K562 (cell line): ENCODE results near the gene ZDHHC14. TPM values are rescaled to one million over a fixed set of nuclear protein-coding genes. Genes with fewer than 3 reads are reported as not detected.

ENCODE experiments used
- ATAC-seq: fragments of 200-7000 bp; cut with Tn5 transposase; 3 replicates; pipeline ENCODE4 v1.9.1; 2020; ENCODE audit warnings: moderate library complexity
- BruUV-seq: library from RNA; stranded (reverse); fragments of 400-500 nt; replicated peaks from 2 replicates; lab custom pipeline; 2021; lab: Mats Ljungman, UMichigan
- CTCF ChIA-PET: fragments of 300-600 bp; formaldehyde crosslinking; extraction: SDS; loops from one replicate; lab custom pipeline; 2021; ENCODE audit warnings: low intra/inter-chr PET ratio; lab: Yijun Ruan, JAX
- POLR2A ChIA-PET: fragments of 300-600, 350-650 bp; sonication (Branson Sonifier 250); formaldehyde crosslinking; extraction: SDS; loops from one replicate; lab custom pipeline; 2021; ENCODE audit warnings: antibody characterized with exemption, inconsistent platforms; lab: Yijun Ruan, JAX
- DNase-seq, 4 experiments: peaks; one replicate each; pipeline versions ENCODE4 v3.0.0 to v3.0.0-alpha.2; 2011 to 2018; ENCODE audit warnings: low spot score in 3 of 4, mixed read lengths in 3 of 4; ENCODE audit errors: extremely low read depth in 1 of 4
- FAIRE-seq: peaks from 2 replicates; lab custom pipeline; 2011; peaks lifted over from hg19 to GRCh38; lab: Jason Lieb, UNC
- H2AFZ ChIP-seq: 2 replicates; pipeline ENCODE4 v1.6.0; 2011; ENCODE audit warnings: low read depth, low read length, control low read depth, inconsistent platforms
- H3K27ac ChIP-seq: fragments of 200-600 bp; 3 replicates; pipeline ENCODE4 v1.8.0; 2011; ENCODE audit warnings: low read depth, mild to moderate bottlenecking, control low read depth, inconsistent platforms, low read length, moderate library complexity, mixed read lengths; ENCODE audit errors: extremely low read depth
- H3K27me3 ChIP-seq, 2 experiments: fragments of 300-600 bp in 1 of 2; 2 replicates in 1 of 2; 3 replicates in 1 of 2; pipeline versions ENCODE4 v1.6.0 to v1.8.0; 2011; ENCODE audit warnings: inconsistent platforms in 2 of 2, low read length in 2 of 2, mild to moderate bottlenecking in 1 of 2, mixed read lengths in 1 of 2, moderate library complexity in 1 of 2; ENCODE audit not compliant: control insufficient read depth in 2 of 2, insufficient read depth in 2 of 2
- H3K36me3 ChIP-seq: fragments of 300-600 bp; 3 replicates; pipeline ENCODE4 v1.8.0; 2011; ENCODE audit warnings: mild to moderate bottlenecking, low read length, inconsistent platforms; ENCODE audit not compliant: control insufficient read depth, insufficient read depth
- H3K4me1 ChIP-seq, 2 experiments: fragments of 200-600 bp in 1 of 2; replicated peaks in 1 of 2; 2 replicates in 1 of 2; 3 replicates in 1 of 2; pipeline versions ENCODE4 v1.5.1 to v1.8.0; 2011; ENCODE audit warnings: inconsistent platforms in 2 of 2, low read length in 2 of 2, mild to moderate bottlenecking in 1 of 2, mixed read lengths in 1 of 2, moderate library complexity in 1 of 2; ENCODE audit not compliant: control insufficient read depth in 2 of 2, insufficient read depth in 2 of 2
- H3K4me2 ChIP-seq: 2 replicates; pipeline ENCODE4 v1.6.1; 2011; ENCODE audit warnings: low read length, control low read depth, inconsistent platforms, mixed read lengths; ENCODE audit not compliant: insufficient read depth
- H3K4me3 ChIP-seq: fragments of 200-600 bp; sonication (generic), shearing (Covaris generic); 2 replicates; pipeline ENCODE4 v1.5.1; 2016; ENCODE audit warnings: control low read depth, inconsistent platforms
- H3K79me2 ChIP-seq: fragments of 200-600 bp; 3 replicates; pipeline ENCODE4 v1.8.0; 2011; ENCODE audit warnings: low read length, inconsistent platforms; ENCODE audit not compliant: control insufficient read depth, insufficient read depth
- H3K9ac ChIP-seq, 2 experiments: 2 replicates each; pipeline versions ENCODE4 v1.6.0 to v1.6.1; 2011; ENCODE audit warnings: low read depth in 2 of 2, low read length in 2 of 2, control low read depth in 1 of 2, inconsistent platforms in 1 of 2, mild to moderate bottlenecking in 1 of 2, mixed read lengths in 1 of 2; ENCODE audit not compliant: insufficient read depth in 1 of 2
- H3K9me1 ChIP-seq: one replicate; pipeline ENCODE4 v1.6.0; 2011; ENCODE audit warnings: inconsistent platforms, mild to moderate bottlenecking, low read length, moderate library complexity; ENCODE audit not compliant: control insufficient read depth, insufficient read depth
- H3K9me3 ChIP-seq: replicated peaks from 2 replicates; pipeline ENCODE4 v1.5.1; 2011; ENCODE audit warnings: low read depth, low read length, inconsistent platforms; ENCODE audit not compliant: control insufficient read depth, insufficient read depth
- H4K20me1 ChIP-seq: replicated peaks from 2 replicates; pipeline ENCODE4 v1.6.1; 2011; ENCODE audit warnings: low read length, inconsistent platforms, mixed read lengths; ENCODE audit not compliant: control insufficient read depth, insufficient read depth
- COPS2 ChIP-seq: fragments of 450-650 bp; conservative IDR thresholded peaks from 2 replicates; pipeline ENCODE4 v1.6.1; 2016; ENCODE audit warnings: mild to moderate bottlenecking, moderate library complexity
- WGBS: fragments of 100-300 bp; shearing (Covaris generic); methylation state at CpG from one replicate; pipeline ENCODE4 v1.1.6; 2016; ENCODE audit warnings: low coverage, mixed read lengths; ENCODE audit not compliant: insufficient coverage; ENCODE audit errors: missing lambda C conversion rate; 5-methylcytosine and 5-hydroxymethylcytosine counted together
- in situ Hi-C: fragments of 300-500 bp; cut with MboI; formaldehyde crosslinking; loops from 4 replicates; pipeline ENCODE4 v1.15.0; 2018; ENCODE audit warnings: inconsistent platforms, mixed read lengths
- intact Hi-C: fragments of 100-400 bp; cut with micrococcal nuclease; formaldehyde crosslinking; loops from 2 replicates; pipeline ENCODE4 v1.14.2; 2022
- polyA plus RNA-seq, 8 experiments: library from polyadenylated mRNA; depleted of rRNA in 4 of 8; stranded (reverse) in 5 of 8; unstranded in 3 of 8; fragments of >200 nt; fragmentation: Nextera tagmentation in 2 of 8; fragmentation: Illumina TruSeq in 1 of 8; extraction: Ambion mirVana in 2 of 8; extraction: Trizol in 1 of 8; gene quantifications; 2 replicates each; pipeline versions ENCODE4 v1.2.1 to v1.2.3, GENCODE V29; 2011 to 2014; ENCODE audit warnings: inconsistent platforms in 1 of 8, missing spikeins in 1 of 8
- total RNA-seq, 7 experiments: library from RNA; depleted of rRNA in 6 of 7; stranded (reverse); fragments of >200 nt in 6 of 7; fragmentation: Illumina TruSeq in 2 of 7; extraction: Trizol in 2 of 7; gene quantifications; 2 replicates each; pipeline versions ENCODE4 v1.2.1 to v1.2.3, GENCODE V29; 2011 to 2021; ENCODE audit warnings: low replicate concordance in 1 of 7
- TF ChIP-seq, protein P1 (sequence below): IDR thresholded peaks from 2 replicates; pipeline ENCODE4 v1.6.1; 2011; ENCODE audit warnings: borderline replicate concordance, low read depth, mild to moderate bottlenecking, moderate library complexity, low read length; ENCODE audit not compliant: insufficient read depth, poor library complexity, severe bottlenecking

Gene ZDHHC14
- total and polyA plus RNA-seq, 9 of the 15 experiments (the other 6 are each of a cell fraction or from before 2014, with no cell fraction given): 0.92 to 23.1 (median 13.8) TPM

DNA sequence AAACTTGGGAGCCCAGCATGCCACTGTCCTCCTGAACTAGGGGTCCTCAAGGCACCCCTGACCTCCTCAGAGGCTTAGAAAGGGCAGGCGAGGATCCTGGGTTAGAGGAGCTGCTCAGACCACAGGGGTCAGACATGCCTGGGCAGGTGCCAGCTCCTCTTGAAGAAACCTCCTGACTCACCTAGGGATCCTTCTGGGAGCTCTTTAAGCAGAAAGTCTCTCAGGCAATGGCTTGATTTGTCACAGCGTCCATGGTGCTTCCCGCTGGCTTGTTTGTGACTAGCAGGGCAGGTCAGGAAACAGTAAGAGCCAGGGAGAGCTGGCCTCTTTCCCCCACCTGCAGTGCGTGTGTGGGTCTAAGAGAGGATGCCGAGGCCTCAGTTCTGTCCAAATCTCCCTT lies 267.6 kb downstream of the ZDHHC14 start:
- no peak for TF ChIP-seq COPS2
- TF ChIP-seq, protein P1, sequence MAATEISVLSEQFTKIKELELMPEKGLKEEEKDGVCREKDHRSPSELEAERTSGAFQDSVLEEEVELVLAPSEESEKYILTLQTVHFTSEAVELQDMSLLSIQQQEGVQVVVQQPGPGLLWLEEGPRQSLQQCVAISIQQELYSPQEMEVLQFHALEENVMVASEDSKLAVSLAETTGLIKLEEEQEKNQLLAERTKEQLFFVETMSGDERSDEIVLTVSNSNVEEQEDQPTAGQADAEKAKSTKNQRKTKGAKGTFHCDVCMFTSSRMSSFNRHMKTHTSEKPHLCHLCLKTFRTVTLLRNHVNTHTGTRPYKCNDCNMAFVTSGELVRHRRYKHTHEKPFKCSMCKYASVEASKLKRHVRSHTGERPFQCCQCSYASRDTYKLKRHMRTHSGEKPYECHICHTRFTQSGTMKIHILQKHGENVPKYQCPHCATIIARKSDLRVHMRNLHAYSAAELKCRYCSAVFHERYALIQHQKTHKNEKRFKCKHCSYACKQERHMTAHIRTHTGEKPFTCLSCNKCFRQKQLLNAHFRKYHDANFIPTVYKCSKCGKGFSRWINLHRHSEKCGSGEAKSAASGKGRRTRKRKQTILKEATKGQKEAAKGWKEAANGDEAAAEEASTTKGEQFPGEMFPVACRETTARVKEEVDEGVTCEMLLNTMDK: no peak
- Histone ChIP-seq H3K79me2 (no peaks in the 10 kb centered on the region), H3K9me1 (no peaks in the 10 kb centered on the region), H3K4me3 (no peak overlapping the region), H3K27me3 (no peaks in the 10 kb centered on the region), H4K20me1 (no peaks in the 10 kb centered on the region), H3K4me2 (no peak overlapping the region), H2AFZ (no peak overlapping the region), H3K27ac (no peak overlapping the region), H3K9ac (peak overlapping the region in 1 of 2 experiments; percentile 43; a peak in 1 of 4 replicates), H3K9me3 (no peaks in the 10 kb centered on the region), H3K36me3 (peaks cover 11% of the 10 kb centered on the region; the same call in 2 of the 3 replicates), H3K4me1 (no peaks in the 10 kb centered on the region; a peak in 1 of 5 replicates)
- in situ Hi-C loops (no loop called here), intact Hi-C loops (no loop called here)
- DNase-seq (no peak), ATAC-seq (no peak), FAIRE-seq (no peak)
- POLR2A ChIA-PET: interaction anchor here (0.6 to 1.2 kb wide), 3 partner anchors 8 to 1108 kb away, joined by 3 to 4 read pairs (median 3); no protein-coding TSS in a partner anchor
- CTCF ChIA-PET: no interaction called here
- 81% methylated on average over 5 of the region's 5 CpGs for WGBS
- BruUV-seq: no TSS peak
